Measurements from ENCODE around the gene UBE2G1.

GRCh38 chr17:4342535-4342934 lies 23.9 kb downstream of the UBE2G1 start:
- TF ChIP-seq, protein P1, sequence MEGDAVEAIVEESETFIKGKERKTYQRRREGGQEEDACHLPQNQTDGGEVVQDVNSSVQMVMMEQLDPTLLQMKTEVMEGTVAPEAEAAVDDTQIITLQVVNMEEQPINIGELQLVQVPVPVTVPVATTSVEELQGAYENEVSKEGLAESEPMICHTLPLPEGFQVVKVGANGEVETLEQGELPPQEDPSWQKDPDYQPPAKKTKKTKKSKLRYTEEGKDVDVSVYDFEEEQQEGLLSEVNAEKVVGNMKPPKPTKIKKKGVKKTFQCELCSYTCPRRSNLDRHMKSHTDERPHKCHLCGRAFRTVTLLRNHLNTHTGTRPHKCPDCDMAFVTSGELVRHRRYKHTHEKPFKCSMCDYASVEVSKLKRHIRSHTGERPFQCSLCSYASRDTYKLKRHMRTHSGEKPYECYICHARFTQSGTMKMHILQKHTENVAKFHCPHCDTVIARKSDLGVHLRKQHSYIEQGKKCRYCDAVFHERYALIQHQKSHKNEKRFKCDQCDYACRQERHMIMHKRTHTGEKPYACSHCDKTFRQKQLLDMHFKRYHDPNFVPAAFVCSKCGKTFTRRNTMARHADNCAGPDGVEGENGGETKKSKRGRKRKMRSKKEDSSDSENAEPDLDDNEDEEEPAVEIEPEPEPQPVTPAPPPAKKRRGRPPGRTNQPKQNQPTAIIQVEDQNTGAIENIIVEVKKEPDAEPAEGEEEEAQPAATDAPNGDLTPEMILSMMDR (IDR thresholded peaks at IDR 0.05) = no peak
- no peak for TF ChIP-seq POLR2A (IDR thresholded peaks at IDR 0.05)

Measured in esophagus squamous epithelium (tissue), 4 donors.